ENCODE data around the gene MAP2K7. TPM values are rescaled to one million over a fixed set of nuclear protein-coding genes. Genes with fewer than 3 reads are reported as not detected.

MAP2K7 gene
- total RNA-seq, 1 donor from 2014 or later: 15.4 TPM

Other genes with a start within 250 kb of the MAP2K7 start
- gene RETN, start 234.8 kb upstream of the MAP2K7 start, total RNA-seq: not detected
- gene MCEMP1, start 226.8 kb upstream of the MAP2K7 start, total RNA-seq: 0.24 TPM
- gene TRAPPC5, start 223.0 kb upstream of the MAP2K7 start, total RNA-seq: 127 TPM
- gene FCER2, start 201.7 kb upstream of the MAP2K7 start, total RNA-seq: 0.20 TPM
- not detected for gene CLEC4G, start 171.8 kb upstream of the MAP2K7 start, total RNA-seq
- gene CD209, start 156.3 kb upstream of the MAP2K7 start, total RNA-seq: 0.32 TPM
- gene CLEC4M, start 140.6 kb upstream of the MAP2K7 start, total RNA-seq: not detected
- 9.6 TPM for gene EVI5L, start 73.7 kb upstream of the MAP2K7 start, total RNA-seq
- 0.04 TPM for gene PRR36, start 29.5 kb upstream of the MAP2K7 start, total RNA-seq
- gene LRRC8E, start 15.4 kb upstream of the MAP2K7 start, total RNA-seq: 11.6 TPM
- gene TGFBR3L, start 11.0 kb downstream of the MAP2K7 start, total RNA-seq: 0.72 TPM
- gene SNAPC2, start 16.5 kb downstream of the MAP2K7 start, total RNA-seq: 7.9 TPM
- not detected for gene CTXN1, start 22.3 kb downstream of the MAP2K7 start, total RNA-seq
- 43.8 TPM for gene TIMM44, start 39.8 kb downstream of the MAP2K7 start, total RNA-seq
- gene ELAVL1, start 101.8 kb downstream of the MAP2K7 start, total RNA-seq: 48.7 TPM
- gene CCL25, start 148.9 kb downstream of the MAP2K7 start, total RNA-seq: not detected
- 0.16 TPM for gene FBN3, start 245.7 kb downstream of the MAP2K7 start, total RNA-seq